Sigmoid colon (tissue), 7 donors: ENCODE data around the gene GGA1. TPM values are rescaled to one million over a fixed set of nuclear protein-coding genes. Genes with fewer than 3 reads are reported as not detected.
A peak's percentile ranks its signal among the peaks of the same experiment; 100 is the strongest.
"Not testable (repeated sequence)": the region's sequence is repeated elsewhere in the genome, so short reads cannot be mapped to it uniquely, and the experiment has no call there.

Experiments used
- DNase-seq: peaks from one replicate; pipeline ENCODE4 v3.0.0-alpha.2; 2019
- H3K27ac ChIP-seq, 4 donors: fragments of 200-600 bp; sonication (generic); one replicate each; pipeline ENCODE4 v1.5.1; 2016 to 2019; ENCODE audit warnings: mild to moderate bottlenecking in 1 of 4
- H3K27me3 ChIP-seq, 3 donors: fragments of 200-600 bp; sonication (generic); one replicate each; pipeline ENCODE4 v1.5.1; 2019; ENCODE audit warnings: mild to moderate bottlenecking in 1 of 3
- H3K36me3 ChIP-seq, 4 donors: fragments of 200-600 bp; sonication (generic); one replicate each; pipeline ENCODE4 v1.5.1; 2016 to 2019
- H3K4me1 ChIP-seq, 4 donors: fragments of 200-600 bp; sonication (generic); one replicate each; pipeline ENCODE4 v1.5.1; 2017 to 2019
- H3K4me3 ChIP-seq, 4 donors: fragments of 200-600 bp; sonication (generic); one replicate each; pipeline ENCODE4 v1.5.1; 2017 to 2019; ENCODE audit warnings: mild to moderate bottlenecking in 2 of 4, moderate library complexity in 1 of 4
- H3K9me3 ChIP-seq, 4 donors: fragments of 200-600 bp in 3 of 4; sonication (generic) in 3 of 4; one replicate each; pipeline versions ENCODE4 v1.5.1 to v1.6.1; 2013 to 2019
- EP300 ChIP-seq, 4 donors: sonication (generic); formaldehyde crosslinking; IDR thresholded peaks; one replicate each; pipeline ENCODE4 v1.6.1; 2017; ENCODE audit warnings: antibody characterized with exemption in 4 of 4
- POLR2A ChIP-seq, 2 donors: fragments of 450-650 bp; IDR thresholded peaks; one replicate each; pipeline ENCODE4 v1.6.1; 2016; ENCODE audit warnings: antibody characterized with exemption in 2 of 2, mild to moderate bottlenecking in 2 of 2, moderate library complexity in 2 of 2
- POLR2AphosphoS5 ChIP-seq, 4 donors: sonication (generic); formaldehyde crosslinking; IDR thresholded peaks; one replicate each; pipeline ENCODE4 v1.6.1; 2017; ENCODE audit warnings: antibody characterized with exemption in 4 of 4
- WGBS, 2 donors: extraction: QIAGEN DNeasy Blood & Tissue Kit; methylation state at CpG; one replicate each; pipeline ENCODE4 v1.1.7; 2013; 5-methylcytosine and 5-hydroxymethylcytosine counted together
- intact Hi-C: fragments of 100-400 bp; cut with DNase I; formaldehyde crosslinking; loops from one replicate; pipeline ENCODE4 v1.15.1; 2023
- polyA plus RNA-seq, 3 donors: library from polyadenylated mRNA; stranded (reverse); fragments of 200-250 nt; gene quantifications; one replicate each; pipeline ENCODE4 v1.2.3, GENCODE V29; 2013
- total RNA-seq, 4 donors: library from RNA; depleted of rRNA; stranded (reverse); fragments of >200 nt; gene quantifications; one replicate each; pipeline ENCODE4 v1.1.0, GENCODE V29; 2016
- TF ChIP-seq, protein P1 (sequence below), 4 experiments: fragments of 450-650 bp in 3 of 4; fragments of 200-600 bp in 1 of 4; IDR thresholded peaks; one replicate each; pipeline ENCODE4 v1.5.1; 2016 to 2019; ENCODE audit warnings: antibody characterized with exemption in 4 of 4, mild to moderate bottlenecking in 3 of 4, moderate library complexity in 2 of 4
- donor health status: healthy with polysubstance abuse.
- donor health status: Bipolar disorder and iron deficiency.
- donor health status: healthy.

The GGA1 gene
- total and polyA plus RNA-seq, 7 donors = 25.2 to 77.4 (median 41.3) TPM

DNA sequence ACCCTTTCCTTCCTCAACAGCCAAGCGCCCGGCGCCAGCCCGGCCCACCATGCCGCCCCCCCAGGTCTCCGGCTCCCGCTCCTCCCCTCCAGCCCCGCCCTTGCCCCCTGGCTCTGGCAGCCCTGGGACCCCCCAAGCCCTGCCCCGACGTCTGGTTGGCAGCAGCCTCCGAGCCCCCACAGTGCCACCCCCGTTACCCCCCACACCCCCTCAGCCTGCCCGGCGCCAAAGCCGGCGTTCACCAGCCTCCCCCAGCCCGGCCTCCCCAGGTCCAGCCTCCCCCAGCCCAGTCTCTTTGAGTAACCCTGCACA is 46.6 kb downstream of the GGA1 start:
- no peaks in the 10 kb centered on the region for H3K36me3 ChIP-seq
- WGBS, 2 donors = 47 to 86% methylated on average over 17 of the region's 17 CpGs
- intact Hi-C loops = no loop called here
- TF ChIP-seq POLR2AphosphoS5 (IDR thresholded peaks at IDR 0.05) (no peak), POLR2A (IDR thresholded peaks at IDR 0.05) (no peak), EP300 (IDR thresholded peaks at IDR 0.05) (no peak)
- TF ChIP-seq, protein P1, sequence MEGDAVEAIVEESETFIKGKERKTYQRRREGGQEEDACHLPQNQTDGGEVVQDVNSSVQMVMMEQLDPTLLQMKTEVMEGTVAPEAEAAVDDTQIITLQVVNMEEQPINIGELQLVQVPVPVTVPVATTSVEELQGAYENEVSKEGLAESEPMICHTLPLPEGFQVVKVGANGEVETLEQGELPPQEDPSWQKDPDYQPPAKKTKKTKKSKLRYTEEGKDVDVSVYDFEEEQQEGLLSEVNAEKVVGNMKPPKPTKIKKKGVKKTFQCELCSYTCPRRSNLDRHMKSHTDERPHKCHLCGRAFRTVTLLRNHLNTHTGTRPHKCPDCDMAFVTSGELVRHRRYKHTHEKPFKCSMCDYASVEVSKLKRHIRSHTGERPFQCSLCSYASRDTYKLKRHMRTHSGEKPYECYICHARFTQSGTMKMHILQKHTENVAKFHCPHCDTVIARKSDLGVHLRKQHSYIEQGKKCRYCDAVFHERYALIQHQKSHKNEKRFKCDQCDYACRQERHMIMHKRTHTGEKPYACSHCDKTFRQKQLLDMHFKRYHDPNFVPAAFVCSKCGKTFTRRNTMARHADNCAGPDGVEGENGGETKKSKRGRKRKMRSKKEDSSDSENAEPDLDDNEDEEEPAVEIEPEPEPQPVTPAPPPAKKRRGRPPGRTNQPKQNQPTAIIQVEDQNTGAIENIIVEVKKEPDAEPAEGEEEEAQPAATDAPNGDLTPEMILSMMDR (IDR thresholded peaks at IDR 0.05) = no peak
- H3K27me3 ChIP-seq = no peaks in the 10 kb centered on the region
- no peaks in the 10 kb centered on the region for H3K9me3 ChIP-seq
- peaks cover 0 to 18% (median 17%) of the 10 kb centered on the region in 4 donors for H3K4me1 ChIP-seq
- H3K27ac ChIP-seq = no peak overlapping the region
- DNase-seq = no peak
- no peak overlapping the region for H3K4me3 ChIP-seq

- H3K9me3 ChIP-seq, intact Hi-C loops, DNase-seq, H3K27me3 ChIP-seq, H3K4me3 ChIP-seq, H3K27ac ChIP-seq, H3K36me3 ChIP-seq: not testable (repeated sequence)
- 96 to 97% methylated on average over 4 of the region's 4 CpGs for WGBS, 2 donors
- peaks cover 0 to 32% (median 31%) of the 10 kb centered on the region in 4 donors for H3K4me1 ChIP-seq
Measured at GRCh38 chr22:37656583-37656982, 47.9 kb downstream of the GGA1 start.

GRCh38 chr22:37657590-37658132 is 49.0 kb downstream of the GGA1 start:
- no peak for DNase-seq
- Histone ChIP-seq H3K27me3 (no peaks in the 10 kb centered on the region), H3K4me3 (peak overlapping the region; percentile 16 to 67 (median 39)), H3K27ac (peak overlapping the region; percentile 81 to 95 (median 84)), H3K4me1 (peaks cover 0 to 43% (median 40%) of the 10 kb centered on the region in 4 donors), H3K36me3 (no peaks in the 10 kb centered on the region), H3K9me3 (no peaks in the 10 kb centered on the region)
- intact Hi-C loops = no loop called here
- TF ChIP-seq, protein P1 (IDR thresholded peaks at IDR 0.05) = no peak
- TF ChIP-seq POLR2AphosphoS5 (IDR thresholded peaks at IDR 0.05) = no peak
- TF ChIP-seq POLR2A (IDR thresholded peaks at IDR 0.05) = no peak
- TF ChIP-seq EP300 (IDR thresholded peaks at IDR 0.05) = no peak
- 6 to 10% methylated on average over 6 of the region's 6 CpGs for WGBS, 2 donors

DNA sequence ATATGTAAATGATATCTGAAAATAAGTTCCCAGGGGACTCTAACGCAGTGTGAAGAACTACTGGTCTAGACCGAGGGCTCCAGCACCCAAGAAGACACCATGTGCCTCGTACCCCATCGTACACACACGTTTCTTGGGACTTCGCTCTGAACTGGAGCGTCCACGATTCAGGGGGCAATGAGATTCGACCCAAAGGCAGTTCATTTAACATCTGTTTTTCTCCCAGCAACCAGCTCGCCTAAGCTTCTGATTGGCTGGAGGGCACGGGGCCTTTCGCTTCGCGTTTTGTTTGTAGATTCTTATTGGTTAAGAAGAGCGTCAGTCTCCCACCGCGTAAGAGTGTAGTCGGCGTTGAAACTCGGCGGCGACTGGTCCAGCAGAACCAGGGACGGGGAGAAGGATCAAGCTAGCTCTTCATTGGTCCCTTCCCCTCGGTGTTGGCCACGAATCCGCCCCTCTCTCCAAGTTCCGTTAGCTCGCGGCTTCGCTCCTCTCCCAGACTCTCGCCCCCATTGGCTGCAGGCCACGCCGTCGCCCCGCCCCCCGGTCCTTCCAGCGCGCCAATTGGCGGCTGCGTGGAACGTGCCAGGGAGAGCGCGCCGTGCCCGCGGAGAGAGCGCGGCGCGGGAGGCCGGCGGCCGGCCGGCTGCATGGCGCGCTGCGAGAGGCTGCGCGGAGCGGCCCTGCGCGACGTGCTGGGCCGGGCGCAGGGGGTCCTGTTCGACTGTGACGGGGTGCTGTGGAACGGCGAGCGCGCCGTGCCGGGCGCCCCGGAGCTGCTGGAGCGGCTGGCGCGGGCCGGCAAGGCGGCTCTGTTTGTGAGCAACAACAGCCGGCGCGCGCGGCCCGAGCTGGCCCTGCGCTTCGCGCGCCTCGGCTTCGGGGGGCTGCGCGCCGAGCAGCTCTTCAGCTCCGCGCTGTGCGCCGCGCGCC is 49.8 kb downstream of the GGA1 start, which contains the start of gene PDXP:
TSS of gene PDXP (plus strand) at position 591 of the 933 bp plus-strand sequence. CDS start at position 651, 60 bp downstream.
- H3K27ac ChIP-seq = peak within 1 kb of the TSS; percentile 81 to 95 (median 84)
- H3K4me3 ChIP-seq = peak within 1 kb of the TSS; percentile 46 to 76 (median 64)
- intact Hi-C loops = no loop called here
- no peaks in the 10 kb centered on the region for H3K9me3 ChIP-seq
- H3K27me3 ChIP-seq = no peaks in the 10 kb centered on the region
- no peaks in the 10 kb centered on the region for H3K36me3 ChIP-seq
- peak; percentile 20 to 79 (median 73) for TF ChIP-seq POLR2AphosphoS5 (IDR thresholded peaks at IDR 0.05)
- no peak for TF ChIP-seq POLR2A (IDR thresholded peaks at IDR 0.05)
- H3K4me1 ChIP-seq = peaks cover 0 to 50% (median 46%) of the 10 kb centered on the region in 4 donors
- peak; percentile 100 for DNase-seq
- 0 to 1% methylated on average over 101 of the region's 101 CpGs for WGBS, 2 donors

DNA sequence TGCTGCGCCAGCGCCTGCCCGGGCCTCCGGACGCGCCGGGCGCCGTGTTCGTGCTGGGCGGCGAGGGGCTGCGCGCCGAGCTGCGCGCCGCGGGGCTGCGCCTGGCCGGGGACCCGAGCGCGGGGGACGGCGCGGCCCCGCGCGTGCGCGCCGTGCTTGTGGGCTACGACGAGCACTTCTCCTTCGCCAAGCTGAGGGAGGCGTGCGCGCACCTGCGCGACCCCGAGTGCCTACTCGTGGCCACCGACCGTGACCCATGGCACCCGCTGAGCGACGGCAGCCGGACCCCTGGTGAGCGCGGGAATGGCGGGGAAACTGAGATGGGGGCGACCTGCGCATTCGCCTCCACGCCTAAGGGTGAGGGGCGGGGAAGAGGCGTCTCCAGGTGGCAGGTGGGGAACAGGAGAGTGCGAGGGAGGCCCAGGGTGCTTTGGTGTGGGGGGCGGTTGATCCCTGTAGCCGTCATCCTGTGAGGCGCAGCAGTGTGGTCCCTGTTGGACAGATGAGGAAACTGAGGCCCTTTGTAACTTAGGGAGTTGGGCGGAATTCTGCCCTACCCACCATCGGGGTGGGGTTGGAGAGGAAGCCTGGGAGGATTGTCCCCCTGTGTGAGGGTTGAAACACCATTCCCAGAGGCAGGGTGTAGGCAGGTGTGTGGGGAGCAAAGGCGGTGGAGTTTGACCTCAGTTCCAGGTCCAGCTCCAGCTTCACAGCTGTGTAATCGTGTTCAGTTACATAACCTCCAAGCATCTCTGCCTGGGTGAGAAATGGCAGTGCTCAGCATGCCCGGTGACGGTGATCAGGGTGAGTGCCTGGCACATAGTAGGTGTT is 50.6 kb downstream of the GGA1 start:
- TF ChIP-seq POLR2A (IDR thresholded peaks at IDR 0.05) (no peak), POLR2AphosphoS5 (IDR thresholded peaks at IDR 0.05) (no peak), EP300 (IDR thresholded peaks at IDR 0.05) (no peak)
- TF ChIP-seq, protein P1 (IDR thresholded peaks at IDR 0.05) = no peak
- peak overlapping the region; percentile 46 to 76 (median 64) for H3K4me3 ChIP-seq
- no peak for DNase-seq
- peaks cover 0 to 57% (median 55%) of the 10 kb centered on the region in 4 donors for H3K4me1 ChIP-seq
- intact Hi-C loops = no loop called here
- no peaks in the 10 kb centered on the region for H3K9me3 ChIP-seq
- peak overlapping the region; percentile 75 to 95 (median 83) for H3K27ac ChIP-seq
- no peaks in the 10 kb centered on the region for H3K36me3 ChIP-seq
- H3K27me3 ChIP-seq = no peaks in the 10 kb centered on the region
- 1 to 3% methylated on average over 68 of the region's 68 CpGs for WGBS, 2 donors
